Measurements from ENCODE around the gene TRIM10.
"Not testable (repeated sequence)": the region's sequence is repeated elsewhere in the genome, so short reads cannot be mapped to it uniquely, and the experiment has no call there.

The TRIM10 gene

DNA sequence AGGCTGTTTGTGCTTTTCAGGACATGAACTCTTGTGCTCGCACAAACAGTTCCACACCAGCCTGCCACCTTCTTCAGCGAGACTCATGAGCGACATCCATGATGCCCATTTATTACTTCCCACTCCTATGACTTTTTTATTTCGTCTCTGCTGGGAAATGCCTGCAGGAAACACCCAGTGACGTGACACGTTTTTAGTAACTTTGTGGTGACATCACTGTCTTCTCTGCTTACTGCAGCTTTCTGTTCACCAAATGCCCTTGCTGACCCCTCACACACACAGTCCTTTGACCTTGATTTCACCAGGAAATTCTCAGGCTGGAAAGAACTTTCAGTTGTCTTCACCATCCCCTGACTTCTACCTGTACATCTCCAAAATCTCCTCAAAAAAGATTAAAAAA, 16.2 kb downstream of the TRIM10 start:
- Mint-ChIP-seq H3K36me3 (ENCODE audit: insufficient read depth) (no peaks in the 10 kb centered on the region), H3K4me3 (no peak overlapping the region), H3K4me1 (no peaks in the 10 kb centered on the region), H3K27me3 (peaks cover 62% of the 10 kb centered on the region), H3K9me3 (no peaks in the 10 kb centered on the region), H3K27ac (ENCODE audit: low read depth) (no peak overlapping the region)
- ATAC-seq (replicated peaks; ENCODE audit: extremely low read depth, poor library complexity, severe bottlenecking) (no peak), DNase-seq (ENCODE audit: low spot score in 2 of 2) (no peak)

GRCh38 chr6:30143780-30144179, 17.2 kb downstream of the TRIM10 start:
- Mint-ChIP-seq H3K36me3 (ENCODE audit: insufficient read depth) (no peaks in the 10 kb centered on the region), H3K27me3 (peaks cover 61% of the 10 kb centered on the region), H3K27ac (ENCODE audit: low read depth) (no peak overlapping the region), H3K9me3 (no peaks in the 10 kb centered on the region), H3K4me3 (no peak overlapping the region), H3K4me1 (no peaks in the 10 kb centered on the region)
- DNase-seq (ENCODE audit: low spot score in 2 of 2), result no peak
- no peak for ATAC-seq (replicated peaks; ENCODE audit: extremely low read depth, poor library complexity, severe bottlenecking)

GRCh38 chr6:30142665-30143064, 18.3 kb downstream of the TRIM10 start:
- Mint-ChIP-seq H3K27me3 (peaks cover 62% of the 10 kb centered on the region), H3K4me3 (no peak overlapping the region), H3K27ac (ENCODE audit: low read depth) (no peak overlapping the region), H3K36me3 (ENCODE audit: insufficient read depth) (no peaks in the 10 kb centered on the region), H3K4me1 (no peaks in the 10 kb centered on the region), H3K9me3 (no peaks in the 10 kb centered on the region)
- no peak for DNase-seq (ENCODE audit: low spot score in 2 of 2)
- no peak for ATAC-seq (replicated peaks; ENCODE audit: extremely low read depth, poor library complexity, severe bottlenecking)

GRCh38 chr6:30140240-30140639, 20.8 kb downstream of the TRIM10 start:
- not testable (repeated sequence) for H3K9me3 Mint-ChIP-seq; H3K27ac Mint-ChIP-seq (ENCODE audit: low read depth); ATAC-seq (replicated peaks; ENCODE audit: extremely low read depth, poor library complexity, severe bottlenecking); H3K36me3 Mint-ChIP-seq (ENCODE audit: insufficient read depth); DNase-seq (ENCODE audit: low spot score in 2 of 2); H3K4me3 Mint-ChIP-seq; H3K4me1 Mint-ChIP-seq
- H3K27me3 Mint-ChIP-seq, result peaks cover 56% of the 10 kb centered on the region

GRCh38 chr6:30136570-30137286, 24.3 kb downstream of the TRIM10 start:
- H3K9me3 Mint-ChIP-seq, result no peaks in the 10 kb centered on the region
- DNase-seq (ENCODE audit: low spot score in 2 of 2) (no peak), ATAC-seq (replicated peaks; ENCODE audit: extremely low read depth, poor library complexity, severe bottlenecking) (no peak)
- H3K4me3 Mint-ChIP-seq, result no peak overlapping the region
- no peak overlapping the region for H3K27ac Mint-ChIP-seq (ENCODE audit: low read depth)
- peaks cover 51% of the 10 kb centered on the region for H3K27me3 Mint-ChIP-seq
- H3K4me1 Mint-ChIP-seq, result no peaks in the 10 kb centered on the region
- no peaks in the 10 kb centered on the region for H3K36me3 Mint-ChIP-seq (ENCODE audit: insufficient read depth)

GRCh38 chr6:30135757-30136156, 25.3 kb downstream of the TRIM10 start, which contains the start of gene TRIM40:
Gene TRIM40, plus strand, starts transcription at chr6:30136140. Its CDS starts 897 bp downstream, at chr6:30137037.
- H3K4me3 Mint-ChIP-seq, result no peak within 1 kb of the TSS
- peaks cover 4% of the 10 kb centered on the region for H3K4me1 Mint-ChIP-seq
- peaks cover 2% of the 10 kb centered on the region for H3K36me3 Mint-ChIP-seq (ENCODE audit: insufficient read depth)
- H3K9me3 Mint-ChIP-seq, result no peaks in the 10 kb centered on the region
- H3K27me3 Mint-ChIP-seq, result peaks cover 51% of the 10 kb centered on the region
- H3K27ac Mint-ChIP-seq (ENCODE audit: low read depth), result no peak within 1 kb of the TSS
- DNase-seq (ENCODE audit: low spot score in 2 of 2) (no peak), ATAC-seq (replicated peaks; ENCODE audit: extremely low read depth, poor library complexity, severe bottlenecking) (no peak)

GRCh38 chr6:30135147-30135546, 25.9 kb downstream of the TRIM10 start:
- ATAC-seq (replicated peaks; ENCODE audit: extremely low read depth, poor library complexity, severe bottlenecking), result no peak
- DNase-seq (ENCODE audit: low spot score in 2 of 2), result no peak
- H3K4me3 Mint-ChIP-seq, result no peak overlapping the region
- H3K36me3 Mint-ChIP-seq (ENCODE audit: insufficient read depth), result peaks cover 2% of the 10 kb centered on the region
- H3K27ac Mint-ChIP-seq (ENCODE audit: low read depth), result no peak overlapping the region
- H3K27me3 Mint-ChIP-seq, result peaks cover 54% of the 10 kb centered on the region
- H3K9me3 Mint-ChIP-seq, result no peaks in the 10 kb centered on the region
- H3K4me1 Mint-ChIP-seq, result peaks cover 6% of the 10 kb centered on the region

DNA sequence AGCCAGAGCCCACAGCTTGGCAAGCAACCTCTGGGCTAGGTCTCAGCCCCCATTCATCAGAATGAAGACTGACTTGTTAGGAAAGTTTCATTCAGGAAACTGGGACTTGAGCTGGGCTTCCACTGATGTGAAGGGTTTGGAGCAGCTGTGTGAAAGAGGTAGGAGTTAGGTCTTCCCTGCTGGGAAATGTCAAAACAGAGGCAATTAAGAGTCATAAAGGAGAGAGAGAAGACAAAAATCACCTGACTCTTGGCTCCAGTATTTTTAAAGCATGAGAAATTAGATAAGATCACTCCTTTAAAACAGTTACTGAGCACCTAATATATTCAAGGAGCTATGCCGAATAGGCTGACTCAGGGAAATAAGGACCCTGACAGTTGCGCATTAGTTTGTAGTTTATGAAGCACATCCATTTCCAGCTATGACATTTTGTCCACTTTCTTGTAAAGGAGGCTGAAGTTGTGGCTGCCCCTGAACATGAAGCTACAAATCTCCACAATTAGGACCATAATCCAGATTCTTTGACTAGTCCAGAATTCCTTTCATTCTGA, 29.0 kb downstream of the TRIM10 start:
- ATAC-seq (replicated peaks; ENCODE audit: extremely low read depth, poor library complexity, severe bottlenecking) (no peak), DNase-seq (ENCODE audit: low spot score in 2 of 2) (no peak)
- Mint-ChIP-seq H3K27ac (ENCODE audit: low read depth) (no peak overlapping the region), H3K4me3 (no peak overlapping the region), H3K36me3 (ENCODE audit: insufficient read depth) (peaks cover 2% of the 10 kb centered on the region), H3K27me3 (peaks cover 67% of the 10 kb centered on the region), H3K9me3 (no peaks in the 10 kb centered on the region), H3K4me1 (peaks cover 6% of the 10 kb centered on the region)

- DNase-seq (ENCODE audit: low spot score in 2 of 2), result peak; percentile 39 to 54
- peak; percentile 68 for ATAC-seq (replicated peaks; ENCODE audit: extremely low read depth, poor library complexity, severe bottlenecking)
- Mint-ChIP-seq H3K27me3 (peaks cover 74% of the 10 kb centered on the region), H3K4me3 (no peak overlapping the region), H3K4me1 (peaks cover 6% of the 10 kb centered on the region), H3K36me3 (ENCODE audit: insufficient read depth) (peaks cover 2% of the 10 kb centered on the region), H3K9me3 (no peaks in the 10 kb centered on the region), H3K27ac (ENCODE audit: low read depth) (peak overlapping the region; percentile 10)
Measured at GRCh38 chr6:30130887-30131862, 29.8 kb downstream of the TRIM10 start.

DNA sequence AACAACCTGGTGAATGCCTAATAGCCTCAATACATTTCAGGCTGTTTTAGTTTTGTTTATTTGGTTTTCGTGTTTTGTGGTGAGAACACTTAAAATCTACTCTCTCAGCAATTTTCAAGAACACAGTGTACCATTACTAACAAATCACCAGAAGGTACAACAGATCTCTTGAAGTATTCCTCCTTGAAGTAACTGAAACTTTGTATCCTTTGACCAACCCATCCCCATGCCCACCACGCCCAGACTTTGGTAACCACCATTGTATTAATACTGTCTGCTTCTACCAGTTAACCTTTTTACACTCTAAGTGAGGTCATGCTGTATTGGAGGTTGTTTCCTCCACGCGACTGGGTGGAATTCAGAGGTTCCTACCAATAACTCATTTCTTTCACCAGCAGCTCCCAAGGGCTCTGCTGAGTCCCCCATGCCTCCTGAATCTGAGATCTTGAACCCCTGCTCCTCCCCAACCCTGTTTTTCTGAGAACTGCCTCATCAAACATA, 30.8 kb downstream of the TRIM10 start:
- H3K4me1 Mint-ChIP-seq, result peaks cover 6% of the 10 kb centered on the region
- DNase-seq (ENCODE audit: low spot score in 2 of 2), result no peak
- no peak for ATAC-seq (replicated peaks; ENCODE audit: extremely low read depth, poor library complexity, severe bottlenecking)
- H3K27ac Mint-ChIP-seq (ENCODE audit: low read depth), result no peak overlapping the region
- H3K4me3 Mint-ChIP-seq, result no peak overlapping the region
- peaks cover 2% of the 10 kb centered on the region for H3K36me3 Mint-ChIP-seq (ENCODE audit: insufficient read depth)
- peaks cover 84% of the 10 kb centered on the region for H3K27me3 Mint-ChIP-seq
- H3K9me3 Mint-ChIP-seq, result no peaks in the 10 kb centered on the region

GRCh38 chr6:30129265-30130178, 31.5 kb downstream of the TRIM10 start:
- peaks cover 6% of the 10 kb centered on the region for H3K4me1 Mint-ChIP-seq

More at GRCh38 chr6:30129265-30130178, 31.5 kb downstream of the TRIM10 start:
- Mint-ChIP-seq H3K27me3 (peaks cover 87% of the 10 kb centered on the region), H3K9me3 (no peaks in the 10 kb centered on the region), H3K27ac (ENCODE audit: low read depth) (no peak overlapping the region), H3K4me3 (no peak overlapping the region), H3K36me3 (ENCODE audit: insufficient read depth) (peaks cover 2% of the 10 kb centered on the region)
- DNase-seq (ENCODE audit: low spot score in 2 of 2) (no peak), ATAC-seq (replicated peaks; ENCODE audit: extremely low read depth, poor library complexity, severe bottlenecking) (no peak)

All from central memory CD8-positive, alpha-beta T cell (primary cell).